Measurements from ENCODE around the gene TBC1D23.
"Not testable (repeated sequence)": the region's sequence is repeated elsewhere in the genome, so short reads cannot be mapped to it uniquely, and the experiment has no call there.

Gene TBC1D23

GRCh38 chr3:100351770-100352169 lies 91.0 kb downstream of the TBC1D23 start:
- DNase-seq (ENCODE audit: low read depth in 2 of 2): not testable (repeated sequence)

GRCh38 chr3:100352296-100353231 lies 91.8 kb downstream of the TBC1D23 start:
- no peak for DNase-seq (ENCODE audit: low read depth in 2 of 2)

GRCh38 chr3:100354850-100355249 lies 94.1 kb downstream of the TBC1D23 start:
- no peak for DNase-seq (ENCODE audit: low read depth in 2 of 2)

- DNase-seq (ENCODE audit: low read depth in 2 of 2): no peak
Measured at GRCh38 chr3:100358413-100358812, 97.6 kb downstream of the TBC1D23 start.

- DNase-seq (ENCODE audit: low read depth in 2 of 2): no peak
Measured at GRCh38 chr3:100359035-100359434, 98.2 kb downstream of the TBC1D23 start.

DNA sequence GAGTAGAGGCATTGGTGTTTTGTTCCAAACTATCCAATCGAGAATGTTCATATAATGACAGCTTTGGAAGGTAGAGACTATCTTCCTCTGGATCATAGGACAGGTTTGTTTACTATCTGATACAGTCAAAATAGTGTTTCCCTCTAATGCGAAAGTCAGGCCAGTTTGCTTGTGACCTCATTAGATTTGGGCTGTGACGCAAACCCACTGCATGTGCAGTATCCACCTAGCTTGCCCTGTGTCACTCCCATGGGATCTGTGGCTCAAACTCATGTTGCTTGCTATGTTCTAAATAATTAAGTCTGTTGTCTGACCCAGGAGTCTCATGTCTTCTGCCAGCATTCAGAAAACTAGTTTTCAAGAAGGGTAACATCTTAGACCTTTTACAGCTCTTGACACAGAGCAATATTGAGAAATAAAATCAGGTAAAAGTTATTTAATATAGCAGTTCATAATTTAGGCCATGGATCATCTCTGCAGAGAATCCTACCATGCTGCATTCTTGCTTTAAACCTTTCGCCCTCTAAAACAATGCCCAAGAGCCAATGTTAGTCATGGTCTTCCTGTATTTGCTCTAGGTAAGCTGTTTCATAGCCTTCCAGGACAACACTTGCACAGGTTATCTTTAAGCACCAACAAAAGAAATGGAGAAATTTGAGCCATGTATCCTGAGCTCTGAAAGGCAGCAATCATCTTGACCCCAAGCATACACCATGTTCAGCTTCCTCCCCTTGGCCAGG lies 100.1 kb downstream of the TBC1D23 start:
- no peak for DNase-seq (ENCODE audit: low read depth in 2 of 2)

- DNase-seq (ENCODE audit: low read depth in 2 of 2): no peak
Measured at GRCh38 chr3:100361897-100362296, 101.1 kb downstream of the TBC1D23 start.

- DNase-seq (ENCODE audit: low read depth in 2 of 2): no peak
Measured at GRCh38 chr3:100364421-100364820, 103.6 kb downstream of the TBC1D23 start.

GRCh38 chr3:100366424-100366823 lies 105.6 kb downstream of the TBC1D23 start:
- DNase-seq (ENCODE audit: low read depth in 2 of 2): no peak

GRCh38 chr3:100368441-100368840 lies 107.6 kb downstream of the TBC1D23 start:
- DNase-seq (ENCODE audit: low read depth in 2 of 2): no peak

DNA sequence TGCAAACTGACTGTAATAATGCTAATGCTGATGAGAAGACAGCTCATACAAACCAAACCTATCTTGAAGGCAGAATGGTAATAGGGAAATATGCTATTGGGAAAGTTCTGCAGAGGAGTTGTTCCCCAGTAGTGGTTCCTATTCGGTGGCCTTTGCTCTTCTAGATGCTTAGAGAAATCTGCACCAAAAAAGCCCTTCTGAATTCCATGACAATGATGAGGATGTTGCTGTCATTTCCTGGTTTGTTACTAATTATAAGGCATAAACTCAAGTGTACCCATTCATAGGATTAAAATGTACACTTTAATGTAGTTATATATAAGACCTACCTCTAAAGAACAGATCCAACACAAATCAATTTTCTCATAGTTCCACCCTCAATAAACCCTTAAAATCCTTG lies 110.0 kb downstream of the TBC1D23 start:
- DNase-seq (ENCODE audit: low read depth in 2 of 2): no peak

DNA sequence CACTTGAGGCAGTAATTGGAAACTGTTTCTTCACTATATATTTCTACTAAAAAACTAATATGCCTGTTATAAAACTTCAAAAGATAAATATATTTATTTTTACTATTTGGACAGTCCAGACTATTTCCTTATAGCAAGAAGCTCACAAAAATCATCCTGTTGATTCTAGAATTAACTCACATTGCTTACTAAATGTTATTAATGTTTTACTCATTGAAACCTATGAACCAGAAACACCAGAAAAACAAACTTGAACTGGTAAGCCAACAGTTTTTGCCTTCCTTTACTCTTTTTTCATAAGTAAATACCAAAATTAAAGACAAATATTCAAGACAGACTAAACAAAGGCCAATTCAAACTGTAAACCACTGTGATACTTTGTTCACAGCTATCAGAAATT lies 113.7 kb downstream of the TBC1D23 start:
- DNase-seq (ENCODE audit: low read depth in 2 of 2): no peak
